Measurements from ENCODE around the gene KRT4. TPM values are rescaled to one million over a fixed set of nuclear protein-coding genes. Genes with fewer than 3 reads are reported as not detected.

Gene KRT4
- total RNA-seq, 6 experiments from 2014 or later = 0.18 to 0.31 (median 0.30) TPM; not detected in 2

- TF ChIP-seq CTCF (IDR thresholded peaks at IDR 0.05) = no peak
- no peak overlapping the region for H3K4me3 Mint-ChIP-seq
- H3K4me1 Mint-ChIP-seq (ENCODE audit: low read depth) = no peaks in the 10 kb centered on the region
- no peaks in the 10 kb centered on the region for H3K9me3 Mint-ChIP-seq
- H3K27me3 Mint-ChIP-seq (ENCODE audit: insufficient read depth) = peaks cover 41% of the 10 kb centered on the region
- H3K36me3 Mint-ChIP-seq (ENCODE audit: low read depth) = no peaks in the 10 kb centered on the region
- DNase-seq = no peak
- H3K27ac Mint-ChIP-seq = no peak overlapping the region
Observed at GRCh38 chr12:52847335-52848102, 33.6 kb upstream of the KRT4 start.

GRCh38 chr12:52846356-52846970, 32.5 kb upstream of the KRT4 start:
- peaks cover 36% of the 10 kb centered on the region for H3K27me3 Mint-ChIP-seq (ENCODE audit: insufficient read depth)
- H3K4me3 Mint-ChIP-seq = no peak overlapping the region
- no peak for DNase-seq
- no peak overlapping the region for H3K27ac Mint-ChIP-seq
- no peaks in the 10 kb centered on the region for H3K36me3 Mint-ChIP-seq (ENCODE audit: low read depth)
- no peaks in the 10 kb centered on the region for H3K4me1 Mint-ChIP-seq (ENCODE audit: low read depth)
- no peaks in the 10 kb centered on the region for H3K9me3 Mint-ChIP-seq
- no peak for TF ChIP-seq CTCF (IDR thresholded peaks at IDR 0.05)

- no peak overlapping the region for H3K27ac Mint-ChIP-seq
- no peak overlapping the region for H3K4me3 Mint-ChIP-seq
- H3K36me3 Mint-ChIP-seq (ENCODE audit: low read depth) = no peaks in the 10 kb centered on the region
- H3K9me3 Mint-ChIP-seq = no peaks in the 10 kb centered on the region
- H3K27me3 Mint-ChIP-seq (ENCODE audit: insufficient read depth) = peaks cover 32% of the 10 kb centered on the region
- DNase-seq = no peak
- no peak for TF ChIP-seq CTCF (IDR thresholded peaks at IDR 0.05)
- no peaks in the 10 kb centered on the region for H3K4me1 Mint-ChIP-seq (ENCODE audit: low read depth)
Observed at GRCh38 chr12:52845946-52846345, 32.0 kb upstream of the KRT4 start.

- DNase-seq = no peak
- H3K9me3 Mint-ChIP-seq = no peaks in the 10 kb centered on the region
- peaks cover 24% of the 10 kb centered on the region for H3K27me3 Mint-ChIP-seq (ENCODE audit: insufficient read depth)
- H3K36me3 Mint-ChIP-seq (ENCODE audit: low read depth) = no peaks in the 10 kb centered on the region
- no peak overlapping the region for H3K4me3 Mint-ChIP-seq
- no peaks in the 10 kb centered on the region for H3K4me1 Mint-ChIP-seq (ENCODE audit: low read depth)
- no peak for TF ChIP-seq CTCF (IDR thresholded peaks at IDR 0.05)
- H3K27ac Mint-ChIP-seq = no peak overlapping the region
Observed at GRCh38 chr12:52844386-52844785, 30.5 kb upstream of the KRT4 start.

GRCh38 chr12:52839436-52840105, 25.7 kb upstream of the KRT4 start:
- Mint-ChIP-seq H3K9me3 (no peaks in the 10 kb centered on the region), H3K4me3 (no peak overlapping the region), H3K27me3 (ENCODE audit: insufficient read depth) (peaks cover 13% of the 10 kb centered on the region), H3K36me3 (ENCODE audit: low read depth) (no peaks in the 10 kb centered on the region), H3K4me1 (ENCODE audit: low read depth) (peaks cover 36% of the 10 kb centered on the region), H3K27ac (no peak overlapping the region)
- no peak for TF ChIP-seq CTCF (IDR thresholded peaks at IDR 0.05)
- no peak for DNase-seq

All from HFFc6 (cell line).